ENCODE data around the gene CDK6.

Gene CDK6

DNA sequence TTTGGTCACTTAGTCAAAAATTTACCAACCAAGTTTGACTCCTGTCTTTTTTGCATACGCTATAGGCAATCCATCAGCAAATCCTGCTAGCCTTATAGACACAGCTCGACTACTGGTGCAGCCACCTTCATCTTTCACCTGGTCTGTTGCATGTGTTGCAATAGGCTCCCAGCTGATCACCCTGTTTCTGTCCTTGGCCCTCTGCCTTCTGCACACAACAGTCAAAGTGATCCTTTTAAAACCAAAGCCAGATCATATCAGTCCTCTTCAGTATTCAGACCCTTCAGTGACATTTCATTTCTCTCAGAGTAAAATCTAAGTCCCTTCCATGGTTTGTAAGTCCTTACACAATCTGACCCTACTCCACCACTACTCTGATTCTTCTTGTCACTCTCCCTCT, 10.9 kb upstream of the CDK6 start:
- no peak for DNase-seq (ENCODE audit: low read depth in 3 of 3)

DNA sequence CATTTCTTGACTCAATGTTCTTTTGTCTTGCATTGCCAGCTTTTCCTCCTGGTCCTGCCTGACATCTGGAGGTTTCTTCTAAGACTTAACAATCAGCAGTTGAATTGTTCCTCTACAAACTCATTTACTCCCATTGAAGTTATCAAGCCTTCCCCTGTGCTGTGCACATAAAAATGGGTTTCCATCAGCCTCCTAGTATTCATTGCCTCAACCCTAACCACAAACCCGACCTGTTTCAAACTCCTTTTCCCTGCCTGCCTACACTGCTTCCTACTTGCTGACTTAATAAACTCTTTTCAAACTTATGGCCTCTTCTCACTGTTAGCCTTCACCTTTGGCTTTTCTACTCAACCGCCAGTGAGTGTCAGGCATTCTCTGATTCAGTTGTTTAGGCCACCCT, 9.4 kb upstream of the CDK6 start:
- no peak for DNase-seq (ENCODE audit: low read depth in 3 of 3)

DNA sequence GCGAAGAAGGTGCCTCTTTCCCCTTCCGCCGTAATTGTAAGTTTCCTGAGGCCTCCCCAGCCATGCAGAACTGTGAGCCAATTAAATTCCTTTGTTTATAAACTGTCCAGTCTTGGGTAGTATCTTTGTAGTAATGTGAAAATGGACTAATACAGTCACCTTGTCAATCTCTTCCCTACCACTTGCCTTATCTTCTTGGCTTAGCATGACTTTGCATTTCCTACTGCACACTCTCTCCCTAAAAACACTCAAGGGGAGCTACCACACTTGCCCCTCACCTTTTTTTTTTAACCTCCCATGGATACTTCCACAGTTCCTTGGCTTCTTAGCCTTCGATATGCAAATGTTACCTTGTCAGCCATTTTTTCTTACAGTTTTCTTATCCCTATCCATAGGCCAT, 7.4 kb upstream of the CDK6 start:
- no peak for DNase-seq (ENCODE audit: low read depth in 3 of 3)

DNA sequence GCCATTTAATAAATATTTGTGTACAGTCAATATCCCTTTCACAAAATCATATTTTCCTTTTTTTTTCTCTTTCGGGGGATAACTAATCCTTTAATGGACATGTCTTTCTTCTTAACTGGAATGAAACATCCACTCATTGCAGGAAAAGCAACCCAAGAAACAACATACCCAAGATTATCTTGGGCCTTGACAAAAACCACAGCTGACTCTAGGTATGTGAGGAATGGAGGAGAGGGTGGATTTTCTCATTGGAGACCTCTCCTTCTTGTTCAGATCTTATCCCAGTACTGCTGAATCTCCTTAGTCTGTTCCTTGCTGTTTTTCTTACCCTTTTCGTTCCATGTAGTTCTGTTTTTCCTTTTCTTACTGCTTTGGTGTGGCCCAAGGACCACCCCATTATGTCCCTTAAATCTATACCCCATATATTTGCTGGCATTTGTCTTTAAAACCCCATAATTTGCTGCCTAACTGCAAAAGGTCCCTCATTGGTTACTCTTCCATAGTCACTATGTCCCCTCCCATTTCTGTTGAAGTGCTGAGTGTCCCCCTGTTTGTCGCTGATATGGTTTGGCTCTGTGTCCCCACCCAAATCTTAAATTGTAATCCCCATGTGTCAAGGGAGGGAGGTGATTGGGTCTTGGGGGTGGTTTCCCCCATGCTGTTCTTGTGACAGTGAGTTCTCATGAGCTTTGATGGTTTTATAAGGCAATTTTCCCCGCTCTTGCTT, 6.8 kb upstream of the CDK6 start:
- no peak for DNase-seq (ENCODE audit: low read depth in 3 of 3)

DNA sequence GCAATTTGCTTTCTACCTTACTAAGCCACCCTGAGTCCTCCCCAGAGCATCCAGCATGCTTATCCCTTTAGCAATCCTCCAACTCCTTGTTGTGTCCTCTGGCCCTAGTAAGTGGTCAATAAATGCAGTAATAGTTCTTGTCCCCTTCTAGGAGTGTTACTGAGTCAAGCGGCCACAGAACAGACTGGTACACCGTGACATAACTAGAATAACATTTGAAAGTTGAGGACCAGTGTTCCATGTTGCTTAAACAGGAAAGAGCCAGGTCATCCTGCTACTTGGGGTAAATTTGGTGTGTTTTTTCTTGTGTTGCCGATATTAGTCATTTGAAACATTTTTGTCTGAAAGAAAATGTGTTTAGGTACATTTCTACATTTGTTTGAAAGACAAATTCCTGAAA, 4.8 kb upstream of the CDK6 start:
- no peak for DNase-seq (ENCODE audit: low read depth in 3 of 3)

DNA sequence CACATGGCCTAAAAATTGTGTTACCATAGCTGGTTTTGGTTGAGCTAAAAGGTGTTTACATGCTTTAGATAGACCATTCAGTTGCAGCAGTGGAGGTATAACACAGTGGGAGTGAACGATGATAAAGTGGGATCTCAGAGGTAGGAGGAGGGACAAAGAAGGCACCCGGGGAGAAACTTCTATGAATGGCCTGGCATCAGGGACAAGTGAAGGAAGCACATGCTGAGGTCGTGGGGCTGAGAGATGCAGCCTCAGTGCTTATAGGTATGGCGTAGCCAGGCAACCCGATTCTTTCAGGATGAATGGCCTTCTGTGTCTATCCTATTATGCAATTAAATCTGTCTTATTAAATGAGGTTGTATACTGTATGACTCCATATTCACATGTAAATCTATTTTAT, 3.9 kb upstream of the CDK6 start:
- DNase-seq (ENCODE audit: low read depth in 3 of 3), result no peak

DNA sequence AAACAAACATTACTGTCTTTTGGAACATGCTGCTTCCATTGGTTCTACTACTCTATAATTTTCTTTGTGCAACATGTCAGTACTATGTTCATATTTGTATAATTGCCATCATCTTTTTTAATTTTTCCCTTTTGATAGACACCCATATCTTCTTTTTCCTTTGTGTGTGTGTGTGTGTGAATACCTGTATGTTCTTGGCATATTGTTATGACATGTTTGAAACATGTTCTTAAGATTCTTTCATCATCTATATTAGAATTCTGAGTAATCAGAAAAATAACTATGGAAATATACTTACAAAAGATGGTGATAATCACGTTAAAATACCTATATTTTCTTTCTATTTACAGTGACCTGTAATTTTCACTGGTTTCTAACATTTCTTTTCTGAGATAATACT, 3.5 kb upstream of the CDK6 start:
- DNase-seq (ENCODE audit: low read depth in 3 of 3), result no peak

DNA sequence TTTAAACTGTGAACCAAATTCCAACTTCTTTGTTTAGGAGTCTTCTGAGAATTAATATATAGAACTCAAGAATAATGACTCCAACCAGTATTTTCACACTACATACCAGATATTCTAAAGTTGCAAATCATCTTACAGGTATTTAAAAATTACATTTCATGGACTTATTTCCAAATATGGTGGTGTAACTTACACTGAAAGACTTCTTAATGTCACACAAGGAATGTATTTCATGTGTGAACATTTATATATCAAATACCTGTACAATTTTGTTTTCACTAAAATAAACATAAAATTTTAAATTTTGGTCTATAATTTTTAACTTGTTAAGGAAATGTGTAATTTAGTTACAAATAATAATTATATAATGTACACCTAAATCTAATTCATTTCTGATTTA, 2.6 kb upstream of the CDK6 start:
- no peak for DNase-seq (ENCODE audit: low read depth in 3 of 3)

DNA sequence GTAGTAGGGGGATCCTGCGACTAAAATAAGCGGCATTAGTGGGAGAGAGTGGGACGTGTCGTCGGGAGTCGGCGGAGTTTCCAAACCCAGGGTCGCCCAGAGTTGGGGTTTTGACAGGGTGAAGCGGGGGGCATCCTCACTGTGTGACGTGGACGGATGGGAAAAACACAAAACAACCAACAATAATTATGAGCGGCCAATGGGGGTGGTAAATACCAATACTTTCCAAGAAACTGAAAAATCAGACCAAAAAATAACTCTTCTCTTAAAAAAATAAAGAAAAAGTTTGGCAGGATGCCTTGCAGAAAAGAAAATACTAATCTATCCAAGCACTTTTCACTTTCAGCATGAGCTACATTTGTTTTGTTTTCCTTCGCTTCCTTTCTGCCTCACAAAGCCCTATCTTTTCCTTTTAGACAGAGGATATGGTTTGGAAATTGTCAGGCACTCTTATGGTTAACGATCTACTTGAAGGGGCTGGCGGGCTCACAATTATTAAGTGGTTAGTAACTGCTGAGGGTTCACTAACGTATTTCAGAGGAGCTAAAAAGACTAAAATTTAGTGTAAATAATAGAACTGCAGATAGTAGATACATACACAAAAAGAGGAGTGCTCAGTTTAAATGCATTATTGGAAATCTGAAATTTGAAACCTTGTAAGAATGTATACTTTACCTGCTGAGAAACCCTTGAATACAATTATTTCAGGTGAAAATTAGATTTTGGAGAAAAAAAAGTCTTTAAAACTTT, 802 bp upstream of the CDK6 start:
- DNase-seq (ENCODE audit: low read depth in 3 of 3), result no peak

DNA sequence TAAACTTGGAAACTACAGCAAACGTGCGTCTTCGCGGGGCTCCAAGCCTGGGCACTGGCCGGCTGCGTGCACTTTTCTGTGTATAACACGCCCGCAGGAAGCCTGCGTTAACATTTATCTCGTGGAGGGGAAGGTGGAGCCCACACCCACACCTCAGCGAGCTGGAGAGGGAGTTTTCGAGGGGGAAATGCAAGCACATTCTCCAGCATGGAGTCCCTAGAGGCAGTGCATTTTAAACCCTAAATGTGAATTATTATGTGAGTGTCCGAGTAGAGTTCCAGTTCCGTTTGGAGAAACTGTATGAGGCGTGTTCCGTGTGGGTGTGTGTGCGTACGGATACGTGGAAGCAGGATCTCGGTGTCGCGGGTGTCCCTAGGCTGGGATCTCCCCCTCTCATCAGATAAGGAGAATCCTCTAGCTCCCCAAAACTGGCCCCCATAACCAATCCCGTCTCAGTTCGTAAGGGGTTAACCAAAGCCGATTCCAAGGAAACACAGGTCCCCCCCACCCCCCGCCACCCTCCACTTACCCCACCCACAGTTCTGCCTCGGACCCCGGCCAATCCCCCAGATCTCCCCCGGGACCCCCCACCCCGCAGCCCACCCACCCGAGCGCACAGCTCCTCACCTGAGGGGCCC, 403 bp downstream of the CDK6 start:
- DNase-seq (ENCODE audit: low read depth in 3 of 3), result peak in 2 of 3 experiments; percentile 28 to 34

DNA sequence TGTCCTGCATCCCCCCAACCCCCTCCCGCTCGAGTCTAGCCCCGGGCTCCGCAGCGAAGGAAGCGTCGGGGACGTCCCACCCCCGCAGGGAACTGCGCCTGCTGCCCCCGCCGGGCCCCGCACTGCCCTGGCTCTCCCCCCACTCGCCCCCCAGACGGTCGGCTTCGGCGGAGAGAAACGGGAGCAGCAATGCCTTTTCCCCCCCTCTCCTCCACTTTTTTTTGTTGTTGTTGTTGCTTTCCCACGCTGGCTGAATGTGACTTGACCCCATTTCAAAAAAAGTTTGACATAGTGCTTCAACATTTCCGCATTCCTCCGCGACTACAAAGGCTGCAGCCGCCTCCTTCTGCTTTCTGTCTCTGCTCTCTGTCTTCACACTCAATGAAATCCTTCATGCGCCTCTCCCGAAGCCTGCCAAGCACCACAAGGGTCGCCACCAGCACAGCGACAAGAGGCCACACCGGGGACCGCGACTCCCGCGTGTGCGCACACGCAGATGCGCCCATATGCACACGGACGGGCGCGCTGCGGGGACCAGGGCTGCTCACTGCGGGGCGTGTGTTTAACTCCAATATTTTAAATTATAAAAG, 1.0 kb downstream of the CDK6 start:
- DNase-seq (ENCODE audit: low read depth in 3 of 3), result peak; percentile 15 to 35 (median 29)

DNA sequence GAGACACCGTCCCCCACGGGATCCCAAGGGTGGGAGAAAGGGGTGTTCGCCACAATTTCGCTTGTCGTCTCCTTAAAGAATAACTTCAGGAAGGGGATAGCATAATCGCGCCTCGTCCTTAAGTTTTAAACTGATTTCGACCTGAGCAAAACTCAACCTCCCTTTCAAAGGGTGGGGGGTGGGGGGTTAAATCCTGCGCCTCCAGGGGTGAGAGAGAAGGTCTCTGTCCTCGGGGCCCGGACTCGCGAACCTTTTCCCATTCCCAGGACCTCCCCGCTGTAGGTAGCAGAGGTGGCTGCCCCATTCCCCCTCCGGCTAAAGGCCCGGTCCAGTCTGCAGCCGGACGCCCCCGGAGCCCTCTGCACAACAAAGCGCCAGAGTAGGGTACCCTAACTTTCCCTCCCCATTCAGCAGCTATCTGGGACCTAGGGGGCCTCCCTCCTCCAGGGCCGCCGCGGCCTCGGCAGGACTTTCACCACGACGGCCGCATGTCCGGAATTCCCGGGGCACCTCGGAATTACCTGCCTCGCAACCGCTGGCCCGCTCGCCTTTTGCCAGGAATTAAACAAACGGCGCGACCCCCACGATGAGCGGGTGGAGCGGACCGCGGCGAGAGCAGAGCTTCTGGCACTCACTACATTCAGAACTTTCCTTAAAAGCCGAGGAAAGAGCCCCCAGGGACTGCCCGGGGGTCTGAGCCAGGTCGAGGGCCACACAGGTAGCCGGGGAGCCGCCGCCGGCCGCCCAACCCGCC, 1.7 kb downstream of the CDK6 start:
- DNase-seq (ENCODE audit: low read depth in 3 of 3), result peak in 1 of 3 experiments; percentile 1

DNA sequence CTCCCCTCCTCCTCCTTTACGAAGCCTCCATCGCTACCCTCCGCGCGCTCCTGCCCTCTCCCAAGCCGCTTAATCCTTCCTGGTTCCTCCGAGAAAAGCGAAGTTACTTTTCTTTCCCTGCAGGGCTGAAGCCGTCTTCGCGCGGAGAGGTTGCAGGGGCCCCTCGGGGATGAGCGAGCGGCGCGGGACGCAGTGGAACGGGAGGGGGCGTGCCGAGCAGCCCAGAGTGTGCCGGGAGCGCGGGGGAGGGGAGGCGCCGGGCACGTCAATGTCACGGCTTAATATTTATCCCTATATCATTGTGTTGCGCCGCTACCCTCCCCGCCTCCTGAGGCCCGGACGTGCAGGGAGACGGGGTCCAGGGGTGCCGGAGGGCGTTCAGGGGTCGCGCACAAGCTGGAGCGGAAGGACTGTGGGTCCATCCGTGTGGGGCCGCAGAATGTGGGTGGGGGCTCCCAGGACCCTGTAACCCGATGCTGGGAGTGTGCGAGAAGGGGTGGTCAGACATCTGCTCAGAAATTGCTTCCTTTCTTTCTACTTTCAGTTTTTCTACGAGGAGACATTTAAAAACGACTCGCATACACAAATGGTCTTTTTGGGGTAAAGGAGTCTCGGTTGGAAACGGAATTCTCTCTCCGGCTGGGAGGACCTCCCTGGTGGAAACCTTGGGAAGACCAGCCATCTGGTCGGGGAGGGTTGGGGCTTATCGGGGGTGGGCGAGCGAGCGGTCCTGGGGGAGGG, 2.4 kb downstream of the CDK6 start:
- DNase-seq (ENCODE audit: low read depth in 3 of 3), result peak; percentile 66 to 71 (median 66)

DNA sequence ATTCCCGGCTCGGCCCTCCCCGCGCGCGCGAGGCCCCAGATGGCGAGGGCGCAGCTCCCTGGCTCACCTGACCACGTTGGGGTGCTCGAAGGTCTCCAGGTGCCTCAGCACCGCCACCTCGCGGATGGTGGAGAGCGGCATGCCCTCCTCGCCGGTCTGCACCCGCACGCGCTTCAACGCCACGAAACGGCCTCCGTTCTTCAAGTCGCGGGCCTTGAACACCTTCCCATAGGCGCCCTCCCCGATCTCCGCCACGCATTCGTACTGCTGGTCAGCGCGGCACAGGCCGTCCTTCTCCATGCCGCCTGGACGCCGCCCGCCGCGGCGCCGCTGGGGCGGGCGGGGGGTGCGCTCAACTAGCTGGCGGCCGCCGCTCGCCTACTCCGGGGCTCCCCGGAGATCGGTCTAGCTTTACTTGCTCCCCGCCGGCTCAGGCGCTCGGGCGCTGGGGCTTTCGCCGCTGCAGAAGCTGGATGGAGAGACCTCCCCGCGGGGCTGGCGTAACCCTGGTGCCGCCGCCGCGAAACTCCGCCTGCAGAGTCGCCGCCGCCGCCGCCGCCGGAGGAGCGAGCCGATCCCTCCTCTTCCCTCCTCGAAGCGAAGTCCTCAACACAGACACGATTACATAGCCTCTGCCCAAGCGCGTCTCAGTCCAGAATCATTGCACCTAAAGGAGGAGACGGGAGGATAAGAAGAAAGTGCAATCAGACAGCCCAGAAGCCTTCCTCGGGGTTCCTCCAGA, 3.2 kb downstream of the CDK6 start:
- DNase-seq (ENCODE audit: low read depth in 3 of 3), result peak; percentile 78 to 82 (median 79)

DNA sequence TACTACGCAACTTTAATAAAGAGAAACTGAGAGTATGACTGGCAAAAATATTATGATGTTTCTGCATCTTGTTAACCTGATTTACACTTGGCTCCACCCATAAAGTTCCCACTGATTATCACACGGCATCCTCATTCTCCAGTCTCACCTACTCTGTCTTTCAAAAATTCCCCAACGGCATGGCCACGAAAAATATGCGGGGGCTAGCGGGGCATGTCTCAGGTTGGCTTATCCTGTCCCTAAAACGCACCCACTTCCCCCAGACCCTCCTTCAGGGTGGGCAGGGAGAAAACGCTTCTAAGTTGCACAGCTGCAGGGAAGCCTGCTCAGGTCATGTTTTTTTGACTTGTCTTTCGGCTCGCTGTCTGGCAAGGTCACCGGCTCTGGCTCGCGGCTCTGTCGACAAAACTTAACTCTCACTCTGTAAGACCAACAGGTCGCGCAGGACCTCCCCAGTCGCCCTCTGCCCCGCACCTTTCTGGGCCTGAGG, 3.8 kb downstream of the CDK6 start:
- DNase-seq (ENCODE audit: low read depth in 3 of 3), result no peak

DNA sequence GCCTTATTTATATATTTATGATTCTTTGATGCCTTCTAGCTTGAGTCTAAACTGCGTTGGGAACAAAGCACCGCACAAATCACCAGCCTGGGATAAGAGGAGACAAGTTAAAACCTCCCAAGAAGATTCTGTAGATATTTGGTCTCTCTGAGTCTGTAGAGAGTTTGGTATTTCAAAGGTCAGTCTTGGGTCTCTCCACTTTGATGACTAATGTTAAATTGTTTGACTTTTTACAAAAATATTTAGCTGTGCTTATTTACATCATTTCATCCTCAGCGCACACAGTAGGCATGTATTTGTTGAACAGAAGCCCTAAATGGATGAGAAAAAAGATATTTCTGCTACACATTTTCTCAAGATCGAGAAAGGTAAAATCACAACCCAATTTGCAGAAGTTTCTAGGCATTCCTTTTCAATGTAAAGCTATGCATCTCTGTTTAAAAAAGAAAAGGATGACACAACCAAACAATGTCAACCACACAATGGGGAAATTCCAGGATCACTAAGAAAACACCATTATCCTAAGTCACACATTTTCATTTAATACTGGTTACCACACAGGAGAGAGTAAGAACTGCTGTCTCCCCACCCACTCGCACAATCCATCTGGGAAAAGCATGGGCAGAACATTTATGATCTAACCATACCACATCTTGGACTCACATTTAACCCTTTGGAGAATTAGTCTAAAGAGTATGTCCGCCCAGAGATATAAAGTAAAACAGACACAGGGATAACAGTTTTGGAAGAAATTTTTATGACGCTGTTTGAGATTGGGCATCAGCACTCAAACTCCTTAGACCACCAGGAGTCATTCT, 4.4 kb downstream of the CDK6 start:
- DNase-seq (ENCODE audit: low read depth in 3 of 3), result no peak

DNA sequence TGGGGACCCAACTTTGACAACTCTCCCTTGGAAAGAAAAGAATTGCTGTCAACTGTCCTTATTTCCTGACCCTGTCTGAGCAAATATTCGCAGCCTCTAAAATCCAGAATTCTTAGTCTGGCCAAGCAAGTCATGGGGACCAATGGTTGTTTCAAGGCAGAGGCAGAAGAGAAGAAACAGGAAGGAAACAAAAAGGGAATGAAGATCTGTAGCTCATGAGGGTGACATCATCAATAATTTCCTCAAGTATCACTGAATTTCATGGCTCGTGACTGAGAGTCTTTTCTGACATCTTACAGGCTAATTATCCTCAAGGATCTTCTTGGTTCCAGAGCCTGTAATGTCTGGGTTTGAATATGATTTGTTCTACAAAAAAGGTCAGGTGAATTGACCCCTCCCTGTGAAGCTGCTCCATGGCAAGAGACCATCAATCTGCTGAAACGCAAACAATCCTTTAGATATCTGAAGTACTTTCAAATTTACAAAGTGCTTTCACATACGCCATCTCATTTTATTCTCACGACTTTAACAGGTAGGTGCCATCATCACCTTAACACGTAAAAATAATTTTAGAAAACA, 5.8 kb downstream of the CDK6 start:
- DNase-seq (ENCODE audit: low read depth in 3 of 3), result no peak

DNA sequence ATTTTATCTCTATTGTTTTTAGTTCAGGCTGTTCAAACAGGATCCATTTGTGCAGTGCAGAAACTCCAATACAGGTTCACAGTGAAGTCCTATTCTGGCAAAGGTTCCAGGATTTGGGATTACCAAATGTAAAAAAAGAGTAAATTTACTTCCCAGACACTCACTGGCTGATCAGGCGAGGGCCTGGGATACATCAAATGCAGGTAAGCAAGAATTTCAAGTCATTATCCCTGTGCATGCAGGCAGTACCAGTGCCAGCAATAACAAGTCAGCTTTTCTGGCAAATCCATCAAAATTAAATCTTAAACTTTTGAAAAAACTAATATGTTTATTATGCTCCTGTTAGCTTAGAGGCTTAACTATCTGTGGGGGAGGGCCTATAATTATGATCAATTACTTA, 6.3 kb downstream of the CDK6 start:
- DNase-seq (ENCODE audit: low read depth in 3 of 3), result no peak
